Lung (tissue), 12 donors: ENCODE results near the gene RBM8A. TPM values are rescaled to one million over a fixed set of nuclear protein-coding genes. Genes with fewer than 3 reads are reported as not detected.
A peak's percentile ranks its signal among the peaks of the same experiment; 100 is the strongest.

Experiments
- ATAC-seq: fragments of 200-7000 bp; cut with Tn5 transposase; one replicate; pipeline ENCODE4 v1.9.1; 2020; ENCODE audit warnings: moderate number of reproducible peaks; ENCODE audit not compliant: insufficient read depth, low FRiP score
- DNase-seq, 3 donors: peaks; one replicate each; pipeline ENCODE4 v3.0.0-alpha.2; 2013 to 2017
- H3K27ac ChIP-seq, 2 donors: one replicate each; pipeline ENCODE4 v1.5.1; 2013; ENCODE audit warnings: mild to moderate bottlenecking in 2 of 2, moderate library complexity in 2 of 2, control low read depth in 1 of 2, inconsistent platforms in 1 of 2, low read depth in 1 of 2, low read length in 1 of 2
- H3K27me3 ChIP-seq, 3 donors: one replicate each; pipeline ENCODE4 v1.5.1; 2013; ENCODE audit warnings: low read length in 2 of 3; ENCODE audit not compliant: control insufficient read depth in 3 of 3, insufficient read depth in 3 of 3
- H3K36me3 ChIP-seq, 4 donors: one replicate each; pipeline ENCODE4 v1.5.1; 2013; ENCODE audit warnings: low read length in 4 of 4, mild to moderate bottlenecking in 1 of 4, moderate library complexity in 1 of 4; ENCODE audit not compliant: control insufficient read depth in 4 of 4, insufficient read depth in 4 of 4
- H3K4me1 ChIP-seq, 5 donors: one replicate each; pipeline ENCODE4 v1.5.1; 2013; ENCODE audit warnings: low read length in 5 of 5, mild to moderate bottlenecking in 2 of 5, moderate library complexity in 1 of 5; ENCODE audit not compliant: control insufficient read depth in 5 of 5, insufficient read depth in 5 of 5
- H3K4me3 ChIP-seq: one replicate; pipeline ENCODE4 v1.5.1; 2013; ENCODE audit warnings: mild to moderate bottlenecking, control low read depth, moderate library complexity
- H3K9ac ChIP-seq, 2 donors: one replicate each; pipeline ENCODE4 v1.5.1; 2013; ENCODE audit warnings: low read length in 2 of 2, control low read depth in 1 of 2; ENCODE audit not compliant: insufficient read depth in 1 of 2
- H3K9me3 ChIP-seq, 4 donors: one replicate each; pipeline ENCODE4 v1.5.1; 2013; ENCODE audit warnings: low read length in 3 of 4, mild to moderate bottlenecking in 1 of 4, moderate library complexity in 1 of 4; ENCODE audit not compliant: control insufficient read depth in 4 of 4, insufficient read depth in 3 of 4
- CTCF ChIP-seq: IDR thresholded peaks from 2 replicates; pipeline ENCODE4 v1.5.1; 2012; ENCODE audit warnings: mild to moderate bottlenecking; ENCODE audit errors: control extremely low read depth, extremely low read depth
- WGBS, 2 donors: extraction: QIAGEN DNeasy Blood & Tissue Kit; methylation state at CpG; one replicate each; pipeline ENCODE4 v1.1.7; 2013; 5-methylcytosine and 5-hydroxymethylcytosine counted together
- polyA plus RNA-seq, 2 donors: library from polyadenylated mRNA; stranded (reverse); fragments of 200-250 nt; gene quantifications; one replicate each; pipeline ENCODE4 v1.2.1, GENCODE V29; 2013
- total RNA-seq, 2 donors: library from RNA; depleted of rRNA in 1 of 2; stranded (reverse); fragments of >200 nt in 1 of 2; gene quantifications; one replicate each; pipeline ENCODE4 v1.2.1, GENCODE V29; 2014 to 2021
- donor health status: control.
- donor health status: control.
- donor health status: Bipolar disorder and iron deficiency.
- donor health status: healthy.
- donor health status: DM: yes; HTN: yes; CAD: no.

Gene RBM8A
- total and polyA plus RNA-seq, 4 donors: 106 to 152 (median 125) TPM

DNA sequence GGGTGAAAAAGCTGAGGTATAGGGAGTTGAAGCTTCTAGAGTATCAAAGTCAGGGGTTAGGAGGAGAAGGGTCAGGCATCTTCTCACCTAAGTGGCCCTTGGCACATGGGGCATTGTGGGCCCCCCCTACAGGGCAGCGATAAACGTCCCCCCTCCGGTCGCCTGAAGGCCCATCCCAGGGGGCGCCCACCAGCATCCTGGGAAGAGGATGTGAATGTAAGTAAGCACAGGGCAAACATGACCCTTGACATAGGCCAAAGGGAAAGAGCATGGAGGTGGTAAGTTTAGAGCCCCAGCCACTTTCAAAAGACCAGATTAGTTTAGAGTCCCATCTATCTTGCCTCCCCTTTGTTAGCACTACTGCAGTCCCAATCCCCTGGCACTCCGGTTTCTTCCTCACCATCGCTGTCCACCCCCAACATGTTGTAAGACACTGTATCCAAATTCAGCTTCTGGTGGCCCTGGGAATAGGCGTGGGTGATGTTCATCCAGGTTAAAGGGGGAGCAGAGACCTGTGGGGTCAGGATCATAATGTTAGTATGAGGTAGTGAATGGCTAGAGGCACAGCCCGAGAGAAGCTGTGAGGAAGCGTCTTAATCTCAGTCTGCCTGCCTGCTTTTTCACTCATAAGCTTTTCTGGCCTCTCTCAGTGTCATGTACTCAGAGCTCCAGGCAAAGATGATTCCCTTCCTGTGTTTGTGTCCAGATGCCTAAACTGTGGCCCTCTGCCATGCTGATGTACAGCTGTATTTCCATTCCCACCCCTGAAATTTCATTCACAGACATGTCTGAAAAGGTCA lies 20.1 kb downstream of the RBM8A start:
- H3K9ac ChIP-seq: no peak overlapping the region
- no peaks in the 10 kb centered on the region for H3K27me3 ChIP-seq
- peaks cover 6 to 12% (median 9%) of the 10 kb centered on the region in 4 donors for H3K36me3 ChIP-seq
- no peaks in the 10 kb centered on the region for H3K9me3 ChIP-seq
- ATAC-seq (no peak), DNase-seq (peak in 2 of 3 donors; percentile 24 to 25)
- H3K4me1 ChIP-seq: peaks cover 0 to 16% (median 0%) of the 10 kb centered on the region in 5 donors
- H3K27ac ChIP-seq: peak overlapping the region in 1 of 2 donors; percentile 58
- 79 to 83% methylated on average over 10 of the region's 10 CpGs for WGBS, 2 donors
- no peak overlapping the region for H3K4me3 ChIP-seq
- no peak for TF ChIP-seq CTCF

DNA sequence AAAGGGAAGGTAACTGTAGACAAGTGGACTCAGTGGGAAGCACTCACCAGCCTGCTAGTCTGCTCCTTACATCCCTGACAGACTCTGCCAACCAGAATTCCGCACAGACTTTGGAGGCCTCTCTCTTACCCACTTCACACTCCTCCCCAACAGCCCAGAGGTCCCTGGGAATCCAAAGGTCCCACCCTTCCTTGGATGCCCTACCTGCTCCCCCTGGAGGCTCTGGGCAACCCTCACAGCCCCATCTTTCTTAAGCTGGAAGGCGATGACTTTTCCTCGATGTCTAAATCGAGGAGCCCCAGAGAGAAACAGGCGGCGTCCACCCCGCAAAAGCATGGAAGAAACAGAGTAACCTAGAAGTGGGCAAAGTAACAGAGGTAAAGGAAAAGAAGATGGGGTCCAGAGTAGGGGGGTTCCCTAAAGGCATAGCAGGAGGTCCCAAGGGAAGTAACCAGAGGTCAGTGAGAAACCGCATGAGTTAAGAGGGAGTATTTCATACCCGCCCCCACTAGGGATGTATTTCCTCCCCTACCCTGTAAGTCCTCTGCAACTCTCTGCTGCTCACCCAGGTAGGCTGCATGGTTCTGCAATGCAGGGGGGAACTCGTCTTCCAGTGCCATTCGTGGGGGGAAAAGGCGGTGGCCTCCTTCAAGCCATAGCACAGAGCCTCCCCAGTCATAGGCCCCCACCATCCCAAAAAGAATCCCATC lies 25.8 kb downstream of the RBM8A start:
- DNase-seq (no peak), ATAC-seq (no peak)
- TF ChIP-seq CTCF: no peak
- no peaks in the 10 kb centered on the region for H3K27me3 ChIP-seq
- H3K36me3 ChIP-seq: peaks cover 0 to 11% (median 0%) of the 10 kb centered on the region in 4 donors
- H3K4me3 ChIP-seq: no peak overlapping the region
- H3K4me1 ChIP-seq: no peaks in the 10 kb centered on the region
- 92 to 94% methylated on average over 12 of the region's 12 CpGs for WGBS, 2 donors
- no peak overlapping the region for H3K27ac ChIP-seq
- no peaks in the 10 kb centered on the region for H3K9me3 ChIP-seq
- no peak overlapping the region for H3K9ac ChIP-seq

DNA sequence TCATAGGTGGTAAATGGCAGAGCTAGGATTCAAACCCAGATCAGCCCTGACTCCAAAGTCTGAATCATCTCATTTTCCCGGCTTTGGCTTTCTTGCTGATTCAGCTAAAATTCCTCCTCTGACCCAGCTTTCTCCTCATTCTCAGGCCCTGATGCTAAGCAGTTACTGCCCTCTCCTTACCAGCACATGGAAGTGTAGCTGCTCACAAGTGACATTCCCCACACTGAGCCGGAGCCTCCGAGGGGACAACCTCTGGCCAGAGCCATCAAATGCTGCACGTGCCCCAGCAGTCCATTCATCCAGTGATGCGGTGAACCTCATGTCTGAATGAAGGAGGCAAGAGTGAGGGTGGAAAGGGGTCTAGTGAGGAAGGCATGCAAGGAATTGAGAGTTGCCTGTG lies 28.5 kb downstream of the RBM8A start:
- Histone ChIP-seq H3K27ac (no peak overlapping the region), H3K36me3 (peaks cover 0 to 14% (median 0%) of the 10 kb centered on the region in 4 donors), H3K4me3 (no peak overlapping the region), H3K9ac (no peak overlapping the region), H3K27me3 (no peaks in the 10 kb centered on the region), H3K9me3 (no peaks in the 10 kb centered on the region), H3K4me1 (no peaks in the 10 kb centered on the region)
- DNase-seq (no peak), ATAC-seq (no peak)
- 83 to 91% methylated on average over 5 of the region's 5 CpGs for WGBS, 2 donors
- TF ChIP-seq CTCF: no peak
